ENCODE results near the gene MEIS1.

DNA sequence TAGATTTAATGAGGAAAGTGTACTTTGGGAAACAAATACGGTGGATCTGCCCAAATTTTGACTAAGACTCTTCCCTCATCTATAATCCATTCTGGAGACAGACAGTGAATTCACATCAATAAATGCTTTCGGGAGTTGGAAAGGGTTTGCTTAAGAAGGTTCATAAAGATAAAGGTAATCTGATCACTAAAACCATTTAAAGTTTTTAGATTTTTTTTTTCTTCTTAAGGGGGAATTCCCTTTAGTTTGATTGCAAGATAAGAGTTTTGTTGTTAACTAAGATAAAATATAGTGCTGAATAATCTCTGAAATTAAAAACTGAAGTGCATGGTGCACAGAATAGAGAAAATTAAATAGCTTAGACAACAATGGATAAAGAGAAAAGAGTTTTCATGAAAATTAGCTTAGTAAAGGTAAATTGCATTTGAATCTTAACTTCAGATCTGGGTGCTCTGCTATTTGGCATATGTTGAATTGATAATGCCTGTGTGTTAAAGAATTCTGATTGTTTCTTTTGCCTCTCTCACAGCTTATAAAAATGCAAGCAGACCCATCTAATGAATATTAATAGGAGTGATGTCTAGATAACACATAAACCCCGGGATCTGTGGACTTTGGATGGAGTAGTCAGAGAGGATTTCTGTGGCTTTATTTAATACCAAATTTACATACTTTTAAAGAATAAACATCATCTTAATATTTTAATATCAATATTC lies 100.8 kb downstream of the MEIS1 start:
- TF ChIP-seq, protein P1, sequence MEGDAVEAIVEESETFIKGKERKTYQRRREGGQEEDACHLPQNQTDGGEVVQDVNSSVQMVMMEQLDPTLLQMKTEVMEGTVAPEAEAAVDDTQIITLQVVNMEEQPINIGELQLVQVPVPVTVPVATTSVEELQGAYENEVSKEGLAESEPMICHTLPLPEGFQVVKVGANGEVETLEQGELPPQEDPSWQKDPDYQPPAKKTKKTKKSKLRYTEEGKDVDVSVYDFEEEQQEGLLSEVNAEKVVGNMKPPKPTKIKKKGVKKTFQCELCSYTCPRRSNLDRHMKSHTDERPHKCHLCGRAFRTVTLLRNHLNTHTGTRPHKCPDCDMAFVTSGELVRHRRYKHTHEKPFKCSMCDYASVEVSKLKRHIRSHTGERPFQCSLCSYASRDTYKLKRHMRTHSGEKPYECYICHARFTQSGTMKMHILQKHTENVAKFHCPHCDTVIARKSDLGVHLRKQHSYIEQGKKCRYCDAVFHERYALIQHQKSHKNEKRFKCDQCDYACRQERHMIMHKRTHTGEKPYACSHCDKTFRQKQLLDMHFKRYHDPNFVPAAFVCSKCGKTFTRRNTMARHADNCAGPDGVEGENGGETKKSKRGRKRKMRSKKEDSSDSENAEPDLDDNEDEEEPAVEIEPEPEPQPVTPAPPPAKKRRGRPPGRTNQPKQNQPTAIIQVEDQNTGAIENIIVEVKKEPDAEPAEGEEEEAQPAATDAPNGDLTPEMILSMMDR (IDR thresholded peaks at IDR 0.05; ENCODE audit: low read length), result no peak
- no peak for TF ChIP-seq EZH2 (optimal IDR thresholded peaks at IDR 0.05; ENCODE audit: low read depth, low read length)
